Stromal cell of bone marrow (primary cell): ENCODE data around the gene RRAS2.

Experiments
- DNase-seq: peaks from one replicate; pipeline ENCODE4 v3.0.0-alpha.2; 2012; ENCODE audit warnings: low read depth

The RRAS2 gene

GRCh38 chr11:14336507-14337503 is 22.2 kb downstream of the RRAS2 start:
- peak; percentile 87 for DNase-seq

DNA sequence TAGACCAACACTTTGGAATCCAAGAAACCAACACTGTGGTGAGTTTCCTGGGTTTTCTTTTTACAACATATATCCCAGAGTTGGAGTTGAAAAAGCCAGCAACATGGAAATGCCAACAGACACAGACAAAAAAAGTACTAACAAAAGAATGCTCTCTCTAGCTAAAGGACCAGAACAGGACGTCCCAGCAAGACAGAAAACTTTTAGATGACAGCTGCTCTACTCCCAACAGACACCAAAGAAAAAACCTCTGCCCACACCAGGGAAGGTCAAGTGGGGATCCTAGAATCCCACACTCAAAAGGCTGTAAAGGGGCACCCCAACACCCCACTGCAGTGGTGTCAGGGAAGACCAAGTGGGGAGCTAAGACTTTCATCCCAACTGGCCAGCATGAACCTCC is 23.3 kb downstream of the RRAS2 start:
- no peak for DNase-seq

- no peak for DNase-seq
Observed at GRCh38 chr11:14334893-14335292, 24.1 kb downstream of the RRAS2 start.

GRCh38 chr11:14334192-14334591 is 24.8 kb downstream of the RRAS2 start:
- no peak for DNase-seq

DNA sequence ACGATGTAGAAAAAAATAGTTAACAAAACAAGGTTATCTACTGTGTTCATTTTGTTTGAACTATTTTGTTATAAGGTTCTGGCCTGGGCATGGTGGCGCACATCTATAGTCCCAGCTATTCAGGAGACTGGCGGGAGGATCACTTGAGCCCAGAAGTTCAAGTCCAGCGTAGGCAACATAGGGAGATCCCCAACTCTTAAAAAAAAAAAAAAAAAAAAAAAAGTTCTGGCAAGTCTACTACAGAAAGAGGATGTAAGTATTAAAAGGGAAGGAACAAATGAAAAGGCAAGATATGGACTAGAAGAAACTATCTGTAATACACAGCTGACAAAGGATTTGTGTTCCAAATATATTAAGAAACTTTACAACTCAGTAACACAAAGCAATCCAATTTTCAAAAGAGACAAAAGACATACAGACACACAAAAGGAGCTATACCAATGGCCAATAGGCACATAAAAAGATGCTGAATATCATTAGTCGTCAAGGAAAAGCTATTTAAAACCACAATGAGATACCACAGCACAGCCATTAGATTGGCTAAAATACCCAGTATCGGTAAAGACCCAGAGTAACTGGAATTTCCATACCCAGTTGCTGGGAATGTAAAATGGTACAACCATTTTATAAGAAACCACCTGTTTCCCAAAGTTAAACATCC is 27.4 kb downstream of the RRAS2 start:
- DNase-seq = no peak

- no peak for DNase-seq
Observed at GRCh38 chr11:14330881-14331280, 28.1 kb downstream of the RRAS2 start.

DNA sequence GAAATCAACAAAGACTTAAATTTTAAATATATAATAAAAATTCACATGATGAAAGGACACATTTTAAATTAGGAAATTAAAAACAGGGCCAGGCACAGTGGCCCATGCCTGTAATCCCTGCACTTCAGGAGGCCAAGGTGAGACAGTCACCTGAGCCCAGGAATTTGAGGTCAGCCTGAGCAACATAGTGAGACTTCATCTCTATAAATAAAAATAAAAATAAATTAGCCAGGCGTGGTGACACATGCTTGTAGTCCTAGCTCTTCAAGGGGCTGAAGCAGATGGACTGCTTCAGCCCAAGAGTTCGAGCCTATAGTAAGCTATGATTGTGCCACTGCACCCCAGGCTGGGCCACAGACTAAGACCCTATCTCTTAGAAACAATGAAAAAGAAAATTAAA is 29.3 kb downstream of the RRAS2 start:
- no peak for DNase-seq

GRCh38 chr11:14327116-14327515 is 31.9 kb downstream of the RRAS2 start:
- no peak for DNase-seq

GRCh38 chr11:14323118-14323676 is 35.8 kb downstream of the RRAS2 start:
- DNase-seq = no peak

GRCh38 chr11:14322510-14322909 is 36.5 kb downstream of the RRAS2 start:
- no peak for DNase-seq

DNA sequence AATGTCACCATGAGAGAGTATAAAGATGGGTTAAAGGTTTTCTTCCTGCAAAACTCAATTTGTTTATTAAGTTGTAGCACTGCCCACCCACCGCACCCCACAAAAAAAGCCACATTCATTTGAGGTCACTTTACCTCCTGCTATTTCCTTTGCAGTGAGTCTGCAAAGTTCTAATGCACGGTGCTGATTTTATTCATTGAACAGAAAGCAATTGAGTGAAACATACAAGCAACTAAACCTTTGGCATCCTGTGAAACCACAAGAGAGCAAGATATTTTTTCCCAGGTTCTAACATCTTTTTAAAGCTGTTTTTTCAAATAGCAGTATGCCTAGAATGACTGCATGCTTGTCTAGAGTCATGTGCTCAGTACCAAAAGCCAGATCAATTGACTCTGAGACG is 39.0 kb downstream of the RRAS2 start:
- DNase-seq = no peak

GRCh38 chr11:14318581-14318981 is 40.4 kb downstream of the RRAS2 start:
- no peak for DNase-seq

- no peak for DNase-seq
Observed at GRCh38 chr11:14317659-14318325, 41.2 kb downstream of the RRAS2 start.

DNA sequence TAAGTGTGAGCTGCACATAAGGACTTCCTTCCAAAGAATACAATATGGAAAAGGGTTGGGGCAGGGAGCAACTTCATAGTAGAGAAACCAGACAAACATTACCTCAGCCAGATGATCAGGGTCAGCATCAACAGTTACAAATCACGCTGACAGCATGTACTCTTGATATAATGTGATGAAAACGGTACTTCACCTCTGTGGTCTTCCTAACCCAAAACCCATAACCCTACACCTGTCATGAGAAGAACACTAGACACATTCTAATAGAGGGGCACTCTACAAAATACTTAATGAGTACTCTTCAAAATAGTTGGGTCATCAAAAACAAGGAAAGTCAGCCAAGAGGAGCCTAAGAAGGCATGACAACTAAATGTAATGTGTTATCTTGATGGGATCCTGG is 43.9 kb downstream of the RRAS2 start:
- no peak for DNase-seq

- no peak for DNase-seq
Observed at GRCh38 chr11:14314127-14314526, 44.9 kb downstream of the RRAS2 start.

GRCh38 chr11:14312736-14313438 is 46.1 kb downstream of the RRAS2 start:
- DNase-seq = no peak

DNA sequence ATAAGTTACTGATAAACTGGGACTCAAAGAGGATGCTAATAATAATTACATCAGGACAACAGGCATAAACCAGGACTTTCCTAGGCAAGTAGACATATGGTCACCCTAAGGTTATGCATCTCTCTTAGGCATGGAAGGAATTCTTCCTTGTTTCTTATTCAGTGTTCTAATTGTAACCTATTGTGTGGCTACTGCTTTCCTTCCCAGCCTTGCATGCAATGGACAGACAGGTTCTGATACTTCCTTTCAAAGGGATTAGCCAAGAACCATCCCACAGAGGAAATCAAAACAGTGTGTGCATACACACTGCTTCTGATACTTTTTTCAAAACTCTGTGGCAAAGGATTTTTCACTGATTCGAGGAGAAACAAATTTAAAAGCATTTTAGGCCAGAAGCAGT is 48.3 kb downstream of the RRAS2 start:
- no peak for DNase-seq

- no peak for DNase-seq
Observed at GRCh38 chr11:14309425-14310192, 49.4 kb downstream of the RRAS2 start.

DNA sequence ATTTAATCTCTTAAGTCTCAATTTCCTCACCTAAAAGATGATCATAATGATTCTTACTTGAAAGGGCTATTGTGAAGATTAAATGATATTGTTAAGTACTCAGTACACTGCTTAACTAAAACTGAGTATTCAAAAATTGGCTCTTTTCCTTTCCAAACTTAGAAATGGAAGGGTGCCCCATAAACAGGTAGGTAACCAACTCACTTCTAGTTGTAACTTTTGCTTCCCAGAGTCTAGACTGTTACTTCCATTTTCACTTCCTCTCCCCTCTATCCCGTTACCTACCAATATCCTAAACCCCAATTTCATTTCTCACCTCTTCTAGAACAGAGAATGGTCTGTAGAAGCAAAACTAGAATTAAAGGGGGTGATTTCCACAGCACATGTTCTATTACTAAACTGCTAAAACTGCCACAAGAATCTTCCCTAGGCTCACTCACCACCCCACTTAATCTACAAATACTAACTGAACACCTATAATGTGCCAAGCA is 50.0 kb downstream of the RRAS2 start:
- no peak for DNase-seq

- peak; percentile 26 for DNase-seq
Observed at GRCh38 chr11:14308114-14308896, 50.7 kb downstream of the RRAS2 start.
